GM12892 (cell line): ENCODE measurements around the gene DYNLT2.

Experiments
- DNase-seq: peaks from one replicate; pipeline ENCODE4 v3.0.0; 2011; ENCODE audit not compliant: insufficient read length
- FAIRE-seq: peaks from 2 replicates; lab custom pipeline; 2011; peaks lifted over from hg19 to GRCh38; lab: Jason Lieb, UNC
- POLR2A ChIP-seq: IDR thresholded peaks from 2 replicates; pipeline ENCODE4 v1.6.1; 2011; ENCODE audit warnings: low read depth, low read length, control low read depth
- POLR2AphosphoS5 ChIP-seq: IDR thresholded peaks from 2 replicates; pipeline ENCODE4 v1.6.1; 2011; ENCODE audit warnings: low read depth, low read length, control low read depth
- TAF1 ChIP-seq: IDR thresholded peaks from 2 replicates; pipeline ENCODE4 v1.6.1; 2011; ENCODE audit warnings: low read depth, mild to moderate bottlenecking, control low read depth, low read length, borderline replicate concordance

The DYNLT2 gene

DNA sequence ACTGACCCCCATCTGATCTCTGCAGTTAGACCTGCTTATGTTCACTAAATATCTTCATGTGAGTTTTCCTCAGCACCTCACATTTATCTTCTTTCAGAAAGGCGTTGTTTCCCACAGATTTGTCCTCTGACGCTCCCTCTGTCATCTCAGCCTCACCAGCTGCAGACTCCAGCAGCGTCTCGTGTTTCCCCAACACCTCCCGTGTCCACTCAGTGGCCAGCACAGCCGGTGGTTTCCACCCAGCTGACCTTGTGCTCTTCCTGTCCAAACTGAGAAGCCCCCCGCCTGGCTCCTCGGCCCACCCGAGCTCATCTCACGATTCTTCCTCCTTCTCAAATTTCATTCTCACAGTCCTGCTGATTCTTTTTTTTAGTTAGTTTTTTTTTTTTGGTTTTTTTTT, 12.5 kb upstream of the DYNLT2 start:
- no peak for FAIRE-seq
- no peak for DNase-seq
- TF ChIP-seq POLR2A (no peak), POLR2AphosphoS5 (no peak), TAF1 (no peak)

DNA sequence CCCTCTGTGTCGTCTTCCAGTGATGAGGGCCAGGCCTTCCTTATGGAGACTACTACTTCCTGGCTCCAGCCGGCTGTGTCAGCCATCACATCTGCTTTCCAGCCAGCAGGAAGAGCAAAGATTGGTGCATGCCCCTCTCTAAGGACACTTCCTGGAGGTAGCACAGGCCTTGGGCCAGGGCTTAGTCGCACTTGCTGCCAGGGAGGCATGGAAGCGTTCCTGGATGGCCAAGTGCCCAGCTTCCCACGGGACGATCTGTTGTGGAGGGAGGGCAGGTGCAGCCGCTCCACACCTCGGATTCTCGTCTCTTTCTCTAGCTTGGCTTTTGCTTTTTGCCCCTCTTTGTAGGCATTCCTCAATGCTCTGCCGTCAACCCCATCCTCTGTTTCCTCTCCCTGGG, 11.9 kb upstream of the DYNLT2 start:
- FAIRE-seq = no peak

GRCh38 chr6:169755162-169755561, 3.8 kb upstream of the DYNLT2 start:
- DNase-seq = no peak
- TF ChIP-seq POLR2A (no peak), POLR2AphosphoS5 (no peak), TAF1 (no peak)
- FAIRE-seq = no peak

More for the DNA sequence above, 11.9 kb upstream of the DYNLT2 start:
- no peak for DNase-seq
- no peak for TF ChIP-seq POLR2A
- TF ChIP-seq TAF1 = no peak
- TF ChIP-seq POLR2AphosphoS5 = no peak

DNA sequence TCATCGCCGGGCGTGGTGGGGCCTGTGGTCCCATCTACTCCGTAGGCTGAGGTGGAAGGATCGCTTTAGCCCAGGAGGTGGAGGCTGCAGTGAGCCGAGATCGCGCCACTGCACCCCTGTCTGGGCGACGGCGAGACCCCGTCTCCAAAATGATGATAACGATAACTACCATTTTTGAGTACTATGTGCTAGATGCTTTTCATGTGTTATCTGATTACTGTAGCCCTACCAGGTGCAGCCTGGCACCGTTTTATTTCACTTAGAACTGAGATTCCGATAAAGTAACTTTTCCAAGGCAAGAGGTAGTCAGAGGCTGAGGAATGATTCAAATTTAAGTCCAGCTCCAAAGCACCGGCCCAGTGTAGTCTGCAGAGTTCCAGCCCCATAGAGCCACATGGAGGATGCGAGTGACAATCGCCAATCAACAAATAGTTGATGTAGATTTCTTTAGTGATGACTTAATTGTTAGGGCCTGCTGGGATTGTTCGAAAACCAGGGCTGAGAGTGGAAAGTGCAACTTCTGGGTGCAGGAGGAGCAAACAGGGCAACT, 777 bp upstream of the DYNLT2 start:
- TF ChIP-seq POLR2AphosphoS5 (no peak), POLR2A (no peak), TAF1 (no peak)
- no peak for DNase-seq
- FAIRE-seq = no peak

GRCh38 chr6:169746556-169746955, 4.8 kb downstream of the DYNLT2 start:
- TF ChIP-seq POLR2A = no peak
- no peak for TF ChIP-seq POLR2AphosphoS5
- no peak for TF ChIP-seq TAF1
- no peak for DNase-seq
- no peak for FAIRE-seq

- DNase-seq = no peak
- TF ChIP-seq POLR2AphosphoS5 (no peak), POLR2A (no peak)
- FAIRE-seq = no peak
These were observed 6.0 kb downstream of the DYNLT2 start for GRCh38 chr6:169745405-169745804.

- FAIRE-seq (no peak), DNase-seq (no peak)
- TF ChIP-seq POLR2AphosphoS5 = no peak
- TF ChIP-seq POLR2A = no peak
- TF ChIP-seq TAF1 = no peak
These were observed 10.0 kb downstream of the DYNLT2 start for GRCh38 chr6:169741344-169741743.

GRCh38 chr6:169738976-169739529, 12.3 kb downstream of the DYNLT2 start:
- TF ChIP-seq POLR2A (no peak), TAF1 (no peak), POLR2AphosphoS5 (no peak)
- DNase-seq = no peak
- FAIRE-seq = no peak

- FAIRE-seq = no peak
- TF ChIP-seq POLR2A = no peak
- no peak for TF ChIP-seq TAF1
- no peak for TF ChIP-seq POLR2AphosphoS5
- no peak for DNase-seq
These were observed 13.0 kb downstream of the DYNLT2 start for GRCh38 chr6:169738204-169738975.

GRCh38 chr6:169729961-169730360, 21.4 kb downstream of the DYNLT2 start:
- no peak for FAIRE-seq
- no peak for DNase-seq
- TF ChIP-seq POLR2A (no peak), POLR2AphosphoS5 (no peak), TAF1 (no peak)

DNA sequence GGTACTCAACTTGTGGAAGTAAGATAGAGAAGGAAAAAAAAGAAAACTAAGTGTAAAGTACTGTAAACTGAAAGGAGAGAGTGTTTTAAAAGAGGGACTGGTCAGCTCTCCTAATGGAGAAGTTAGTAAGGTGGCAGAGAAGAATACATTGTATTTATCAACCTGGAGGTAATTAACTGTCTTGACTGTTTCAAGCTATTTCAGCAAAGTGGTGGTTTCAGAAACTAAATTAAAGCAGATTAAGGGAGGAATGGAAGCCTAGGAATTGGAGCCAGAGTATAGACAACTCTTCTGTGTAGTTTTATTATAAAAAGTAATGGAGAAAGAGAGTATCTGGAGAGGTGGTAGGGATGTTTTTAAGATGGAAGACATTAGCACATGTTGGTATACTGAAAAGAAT, 24.4 kb downstream of the DYNLT2 start:
- FAIRE-seq (no peak), DNase-seq (no peak)
- TF ChIP-seq POLR2AphosphoS5 = no peak
- TF ChIP-seq POLR2A = no peak
- no peak for TF ChIP-seq TAF1

DNA sequence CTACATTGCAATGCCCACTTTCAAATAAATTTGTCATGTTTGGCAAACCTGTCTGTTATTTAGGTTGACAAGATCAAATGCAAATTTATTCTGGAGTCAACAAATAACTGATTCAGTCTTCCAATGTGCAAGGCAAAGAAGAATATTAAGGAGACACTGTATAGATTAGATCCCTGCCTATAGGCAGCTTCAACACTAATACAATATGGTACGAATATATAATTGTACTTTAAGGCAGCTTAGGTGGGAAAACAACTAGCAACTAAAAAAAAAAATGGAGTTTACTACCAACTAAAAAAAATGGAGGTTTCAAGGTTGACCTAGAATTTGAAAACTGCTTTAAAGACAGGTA, 25.3 kb downstream of the DYNLT2 start:
- DNase-seq (no peak), FAIRE-seq (no peak)

More for the DNA sequence above, 25.3 kb downstream of the DYNLT2 start:
- TF ChIP-seq TAF1 (no peak), POLR2AphosphoS5 (no peak), POLR2A (no peak)
